Renal cortex interstitium (tissue), 11 donors: ENCODE data around the gene CPXM2. TPM values are rescaled to one million over a fixed set of nuclear protein-coding genes. Genes with fewer than 3 reads are reported as not detected.

Experiments used
- DNase-seq, 11 donors: peaks; one replicate each; pipeline ENCODE4 v3.0.0-alpha.2; 2013; ENCODE audit warnings: low read depth in 9 of 11, low spot score in 4 of 11; ENCODE audit errors: extremely low read depth in 1 of 11
- polyA plus RNA-seq, 3 donors: library from polyadenylated mRNA; unstranded; fragments of 120-200 nt; gene quantifications; one replicate each; pipeline ENCODE4 v1.2.1, GENCODE V29; 2013; ENCODE audit not compliant: insufficient read length in 3 of 3

CPXM2 gene
- polyA plus RNA-seq, 3 donors, result 3.7 to 7.4 (median 5.6) TPM

DNA sequence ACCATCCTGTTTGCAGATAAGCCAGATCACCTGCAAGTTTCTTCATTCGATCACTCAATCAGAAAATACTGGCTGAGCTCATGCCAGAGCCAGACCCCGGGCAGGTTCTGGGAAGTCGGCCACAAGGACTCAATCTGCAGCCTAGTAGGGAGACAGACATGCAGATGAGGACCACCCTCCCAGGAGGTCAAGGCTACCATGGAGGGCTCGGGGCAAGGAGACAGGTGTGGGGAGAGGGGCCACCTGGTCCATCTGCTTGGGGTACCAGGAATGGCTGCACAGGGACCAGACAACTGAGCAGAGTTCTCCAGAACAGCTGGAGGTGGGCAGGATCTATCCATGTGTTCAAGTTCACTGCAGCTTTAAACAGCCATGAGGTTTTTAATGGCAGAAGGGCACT is 16.8 kb upstream of the CPXM2 start:
- DNase-seq, result no peak

DNA sequence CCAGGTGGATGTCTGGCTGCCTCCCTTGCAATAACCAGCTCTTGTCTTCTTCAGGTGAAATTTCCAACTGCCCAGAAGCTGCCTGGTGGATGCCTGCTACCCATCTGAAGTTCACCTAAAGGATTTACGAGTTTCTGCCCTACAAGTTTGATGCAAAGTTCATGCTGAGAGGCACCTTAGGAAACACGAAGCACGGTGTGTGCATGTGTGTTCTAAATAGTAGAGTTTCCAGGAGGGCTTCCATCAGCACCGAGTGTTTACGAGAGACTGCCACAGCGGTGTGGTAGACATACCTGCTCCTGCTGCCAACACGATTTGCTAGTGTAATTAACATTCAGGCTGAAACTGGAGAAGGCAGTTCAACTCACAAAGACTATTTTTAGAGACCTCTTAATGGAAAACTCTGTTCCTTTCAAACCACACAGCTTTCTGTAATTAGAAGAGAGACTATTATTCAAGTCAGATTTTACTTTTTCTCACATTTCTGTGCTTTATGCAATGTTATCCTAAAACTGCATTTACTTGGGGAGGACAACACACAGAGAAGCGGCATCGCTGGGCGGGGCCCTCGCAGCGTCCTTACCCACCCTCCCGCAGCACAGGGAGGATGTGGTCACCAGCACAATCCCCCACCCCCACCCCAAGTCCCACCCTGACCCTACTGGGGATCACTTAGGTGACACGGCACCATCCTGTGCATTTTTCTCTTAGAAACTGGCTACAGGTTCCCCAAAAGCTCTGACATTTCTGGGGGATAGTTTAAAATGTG is 15.5 kb upstream of the CPXM2 start:
- peak in 2 of 11 donors; percentile 33 to 56 for DNase-seq

DNA sequence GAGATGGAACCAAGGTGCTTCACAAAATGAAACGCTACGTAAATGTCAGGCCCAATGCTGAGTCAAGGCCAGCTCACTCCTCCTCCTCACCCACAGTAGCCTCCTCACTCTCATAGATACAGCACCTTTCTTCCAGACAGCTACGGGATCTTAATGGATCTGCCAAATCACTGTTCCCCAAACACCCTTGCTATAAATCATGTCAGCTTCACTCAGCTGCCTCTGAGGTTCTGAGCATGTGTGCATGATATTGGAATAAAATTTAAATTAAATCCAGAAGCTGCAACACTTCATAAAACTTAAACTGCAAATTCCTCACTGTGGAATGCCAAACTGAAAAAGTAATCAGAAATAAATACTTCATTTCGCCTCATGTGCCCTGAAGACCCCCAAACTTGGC is 14.7 kb upstream of the CPXM2 start:
- DNase-seq, result no peak

DNA sequence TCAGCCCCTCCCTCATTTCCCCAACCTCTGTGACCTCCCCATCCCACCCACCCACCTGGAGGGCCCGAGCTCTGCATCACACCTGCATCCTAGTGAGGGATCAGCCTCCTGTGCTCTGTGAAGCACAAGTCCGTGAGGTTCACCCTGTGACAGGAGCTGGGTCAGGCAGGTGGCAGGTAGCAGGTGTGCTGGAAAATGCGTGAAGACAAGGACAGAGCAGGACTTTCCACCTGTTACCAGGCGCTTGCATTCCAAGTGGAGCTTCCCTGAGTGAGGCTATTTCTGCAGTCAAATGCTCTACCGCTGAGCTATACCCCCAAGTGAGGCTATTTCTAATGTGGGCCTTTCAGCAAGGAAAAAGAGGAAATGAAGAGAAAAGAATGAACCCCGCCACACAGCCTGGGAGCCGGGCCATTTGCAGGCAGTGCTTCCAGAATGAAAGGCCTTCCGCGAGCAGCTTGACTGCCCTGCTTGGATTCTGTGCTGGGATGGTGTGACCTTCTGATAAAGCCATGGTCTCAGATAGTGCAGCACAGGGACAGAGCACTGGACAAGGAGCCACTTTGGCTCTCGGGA is 13.3 kb upstream of the CPXM2 start:
- no peak for DNase-seq

DNA sequence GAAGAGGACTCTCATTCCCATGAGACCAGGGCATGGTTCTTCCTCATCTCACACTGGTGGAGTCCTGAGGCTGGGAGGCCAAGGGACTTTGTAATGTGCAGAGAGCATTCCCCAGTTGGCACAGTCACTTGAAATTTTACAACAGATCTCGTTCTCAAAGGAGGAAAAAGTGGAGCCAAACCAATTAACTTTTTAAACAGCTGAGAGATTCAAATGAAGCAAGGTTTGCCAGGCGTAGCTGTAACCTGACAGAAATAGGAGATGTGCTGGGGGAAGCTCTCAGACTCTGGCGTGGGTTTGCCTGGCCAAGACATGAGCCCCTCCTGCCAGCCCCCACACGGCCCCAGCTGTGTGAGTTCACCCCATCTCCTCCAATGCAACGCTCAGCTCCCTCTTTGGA is 12.0 kb upstream of the CPXM2 start:
- no peak for DNase-seq

DNA sequence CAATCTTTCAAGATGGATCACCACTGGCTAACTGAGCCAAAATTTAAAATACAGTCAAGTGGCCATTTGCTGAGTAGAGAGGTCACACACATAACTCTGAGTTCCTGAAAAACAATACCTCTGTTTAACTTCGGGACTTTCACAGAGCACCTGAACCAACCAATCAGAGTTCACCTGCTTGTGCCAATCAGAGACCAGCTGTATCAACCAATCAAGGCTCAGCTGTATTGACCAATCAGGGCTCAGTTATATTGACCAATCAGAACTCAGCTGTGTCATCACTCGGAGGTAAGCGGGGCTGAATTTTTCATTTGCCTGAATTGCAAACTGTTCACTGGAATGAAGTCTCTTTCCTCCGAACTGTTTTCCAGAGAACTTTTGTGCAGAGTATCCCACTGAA is 10.0 kb upstream of the CPXM2 start:
- DNase-seq, result no peak

DNA sequence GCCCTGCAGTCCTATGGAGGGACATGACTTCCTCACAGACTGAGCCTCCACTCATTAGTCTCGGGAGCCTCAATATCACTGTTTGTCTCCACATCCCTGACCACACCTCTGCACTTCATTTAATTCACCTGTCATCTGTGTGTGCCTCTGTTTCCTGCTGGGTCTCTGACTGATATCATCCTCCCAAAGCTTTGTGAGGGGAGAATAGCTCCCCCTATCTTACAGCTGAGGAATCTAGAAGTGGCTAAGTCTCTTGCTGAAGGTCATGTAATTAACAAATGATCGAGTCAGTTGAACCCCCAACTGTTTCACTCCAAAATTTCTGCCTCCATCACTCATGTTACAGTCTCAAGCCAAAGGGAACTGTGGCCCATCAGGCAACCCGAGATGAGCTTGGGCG is 5.5 kb upstream of the CPXM2 start:
- no peak for DNase-seq

DNA sequence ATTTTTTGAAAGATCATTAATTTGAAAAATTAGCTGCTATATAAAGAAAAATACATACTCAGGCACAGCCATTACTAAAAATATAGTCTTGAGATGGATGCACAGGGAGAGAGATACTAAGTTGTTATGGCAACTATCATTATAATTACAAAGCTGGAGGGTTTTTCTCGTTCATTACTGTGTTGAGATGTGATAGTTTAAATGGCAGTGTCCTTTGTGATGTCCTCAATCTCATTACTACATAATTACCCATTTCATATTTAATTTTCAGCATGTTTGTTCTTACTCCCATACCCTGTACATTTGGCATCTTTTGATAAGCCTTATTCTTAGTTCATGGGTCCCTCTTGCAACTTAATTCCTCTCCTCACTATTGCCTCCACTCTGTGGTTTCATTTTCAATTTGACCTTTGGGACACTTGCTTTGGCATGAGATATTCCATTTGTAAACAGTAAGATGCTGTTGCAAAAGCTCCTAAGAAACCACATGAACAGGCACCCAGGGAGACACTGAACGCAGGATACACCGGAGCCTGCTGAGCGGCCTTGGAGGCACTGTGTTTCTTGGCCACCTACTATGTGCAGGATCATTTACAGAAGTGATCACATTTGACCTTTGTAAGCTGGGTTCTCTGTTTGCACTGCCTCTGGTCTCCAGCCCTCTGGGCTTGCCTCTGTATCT is 4.8 kb upstream of the CPXM2 start:
- no peak for DNase-seq

DNA sequence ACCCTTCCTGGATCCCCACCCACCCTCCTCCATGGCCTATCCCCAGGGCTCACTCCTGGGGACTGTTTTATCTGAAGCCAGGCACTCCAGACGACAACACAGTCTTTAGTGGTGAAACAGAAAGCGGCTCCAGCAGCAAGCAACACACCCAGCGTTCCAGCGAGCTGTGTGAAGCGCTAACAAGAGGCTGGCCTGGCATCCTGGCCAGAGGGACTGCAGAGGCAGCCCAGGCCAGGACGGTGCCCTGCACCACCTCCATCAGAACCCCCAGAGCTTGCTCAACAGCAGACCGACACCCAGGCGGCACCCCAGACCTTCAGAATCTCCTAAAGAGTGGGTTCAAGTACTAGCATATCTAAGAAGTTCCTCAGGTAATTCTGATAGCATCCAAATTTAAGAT is 2.0 kb upstream of the CPXM2 start:
- DNase-seq, result no peak

DNA sequence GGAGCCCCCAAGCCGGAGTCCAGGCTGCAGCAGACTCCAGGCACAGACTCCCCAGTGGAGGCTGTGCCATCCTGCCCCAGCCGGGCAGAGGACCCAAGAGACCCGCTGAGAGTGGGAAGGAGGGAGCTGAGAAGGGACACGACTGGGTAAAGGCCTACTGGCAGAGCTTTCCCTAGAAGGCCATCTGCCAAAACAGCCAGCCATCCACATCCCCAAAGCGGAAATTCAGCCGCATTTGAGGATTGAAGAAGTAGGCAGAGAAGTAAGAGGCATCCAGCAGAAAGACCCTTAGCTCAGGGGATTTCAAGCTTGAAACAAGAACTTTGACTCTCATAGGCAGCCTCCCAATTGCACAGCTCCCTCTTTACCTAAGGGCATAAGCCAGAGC is 857 bp downstream of the CPXM2 start:
- no peak for DNase-seq

DNA sequence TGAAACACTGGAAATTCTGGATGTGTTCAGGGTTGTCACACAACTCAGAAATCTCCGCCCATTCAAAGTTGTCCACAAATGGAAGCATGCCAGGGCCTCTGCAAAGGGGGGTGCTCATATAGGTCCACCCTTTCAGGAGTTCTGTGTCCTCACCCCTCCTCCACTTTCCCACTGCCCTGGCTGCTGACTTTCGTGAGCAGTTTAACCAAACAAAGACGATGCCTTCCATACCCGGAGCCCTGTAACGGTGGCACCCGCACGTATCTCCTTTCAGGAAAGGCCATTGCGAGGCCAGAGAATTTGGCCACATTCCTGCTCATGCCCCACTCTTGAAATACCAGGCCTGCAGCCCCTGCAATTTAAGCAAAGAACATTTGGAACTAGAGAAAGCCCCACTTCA is 1.4 kb downstream of the CPXM2 start:
- DNase-seq, result no peak

DNA sequence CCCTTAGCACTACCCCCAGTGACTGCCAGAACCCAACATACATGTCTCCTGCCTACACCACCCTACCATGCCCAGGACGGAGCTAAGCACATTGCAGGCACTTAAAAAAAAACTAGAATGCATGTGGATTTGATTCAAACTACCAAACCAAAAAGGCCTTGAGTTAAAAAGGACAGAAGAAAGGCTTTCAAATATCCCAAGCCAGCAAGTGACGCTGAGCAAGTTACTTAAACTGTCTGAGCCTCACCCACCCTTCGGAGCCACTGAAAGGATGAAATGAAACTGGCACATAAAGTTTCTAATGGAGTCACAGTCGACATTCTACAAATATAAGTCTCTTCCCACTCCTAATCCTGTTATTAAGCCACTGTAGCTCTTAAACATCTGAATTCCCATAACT is 1.8 kb downstream of the CPXM2 start:
- no peak for DNase-seq

DNA sequence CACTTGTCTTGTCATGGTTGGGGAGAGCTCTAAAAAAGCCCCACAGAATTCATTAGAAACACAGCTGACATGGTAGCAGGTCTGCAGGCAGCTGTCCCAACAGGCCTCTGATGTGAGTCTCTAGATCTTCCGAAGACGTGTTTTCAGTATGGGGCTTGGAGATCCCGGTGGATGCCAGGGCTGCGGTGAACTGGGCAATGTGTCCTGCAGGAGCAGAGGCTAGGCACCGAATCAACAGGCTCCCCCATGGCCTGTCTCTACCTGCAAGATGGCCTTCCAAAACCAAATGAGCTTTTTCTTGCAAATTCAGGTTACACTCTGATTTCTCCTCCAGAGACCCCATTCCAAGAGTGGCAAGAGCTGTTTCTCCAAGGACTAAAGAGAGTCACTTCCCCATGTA is 2.9 kb downstream of the CPXM2 start:
- no peak for DNase-seq

DNA sequence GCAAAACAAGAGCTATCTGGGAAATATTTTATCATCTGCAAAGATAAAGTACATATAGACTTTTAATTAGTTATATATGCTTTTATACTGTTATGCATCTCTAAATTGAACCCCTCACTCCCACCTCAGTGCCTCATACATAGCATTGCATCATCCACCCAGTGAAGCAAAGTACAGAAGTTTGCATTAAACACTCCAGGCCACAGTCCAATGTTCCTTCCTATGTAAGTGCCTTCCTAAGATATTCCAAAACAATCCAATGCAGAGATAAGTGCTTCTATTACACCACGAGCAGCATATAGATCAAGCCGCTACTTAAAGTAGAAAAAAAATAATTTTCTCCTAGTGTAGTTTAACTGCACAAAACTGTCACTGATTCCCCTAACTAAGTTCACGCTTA is 3.4 kb downstream of the CPXM2 start:
- no peak for DNase-seq

DNA sequence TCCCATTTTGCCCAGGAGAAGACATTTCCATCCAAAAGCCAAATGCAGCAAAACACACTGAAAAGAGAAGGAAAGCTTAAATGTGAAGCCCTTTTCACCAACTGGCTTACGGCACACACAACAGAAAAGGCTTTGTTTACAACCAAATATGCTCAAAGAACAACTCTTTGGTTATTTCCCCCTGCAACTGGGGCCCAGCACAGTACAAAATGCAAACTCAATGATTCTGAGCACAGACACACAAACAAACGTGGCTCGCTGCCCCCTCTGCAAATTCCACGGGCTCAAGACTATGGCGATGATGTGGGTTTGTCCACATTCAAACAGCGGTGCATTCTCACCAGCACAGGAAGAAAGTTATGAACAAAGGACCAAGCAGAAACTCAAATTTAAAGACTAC is 5.3 kb downstream of the CPXM2 start:
- no peak for DNase-seq

DNA sequence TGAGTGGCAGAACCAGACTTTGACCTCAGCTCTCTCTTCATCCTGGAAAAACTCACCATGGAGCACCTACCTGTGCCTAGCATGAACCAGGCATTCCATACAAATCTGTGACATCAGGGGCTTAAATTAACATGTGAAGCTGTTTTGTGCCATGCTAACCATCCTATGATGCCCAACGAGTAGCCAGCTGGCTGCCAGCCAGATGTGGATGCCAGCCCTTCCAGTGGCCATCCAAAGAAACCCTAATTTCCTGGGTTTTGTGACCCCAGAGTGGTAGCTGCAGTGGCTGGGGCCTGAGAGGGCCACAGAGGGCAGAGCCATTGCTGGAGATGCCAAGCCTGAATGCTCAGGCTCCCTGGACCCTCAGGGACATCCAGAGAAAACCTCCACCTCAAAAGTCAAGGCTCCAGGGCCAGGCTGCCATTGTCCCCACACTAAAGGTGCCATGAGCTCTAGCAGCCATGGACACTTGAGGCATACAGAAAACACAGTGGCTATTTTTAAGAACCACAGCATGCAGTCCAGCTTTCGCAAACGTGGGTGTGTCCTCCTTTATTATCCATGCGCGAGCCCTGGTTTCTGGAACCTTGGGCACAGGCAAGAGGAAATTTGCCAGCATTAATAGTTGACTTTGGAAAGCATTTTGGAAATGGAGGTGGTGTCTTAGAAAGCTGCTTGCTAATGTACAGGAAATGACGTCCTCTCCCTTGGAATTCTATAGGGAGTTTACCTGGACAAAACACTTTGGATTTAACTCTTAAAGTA is 6.0 kb downstream of the CPXM2 start:
- no peak for DNase-seq

DNA sequence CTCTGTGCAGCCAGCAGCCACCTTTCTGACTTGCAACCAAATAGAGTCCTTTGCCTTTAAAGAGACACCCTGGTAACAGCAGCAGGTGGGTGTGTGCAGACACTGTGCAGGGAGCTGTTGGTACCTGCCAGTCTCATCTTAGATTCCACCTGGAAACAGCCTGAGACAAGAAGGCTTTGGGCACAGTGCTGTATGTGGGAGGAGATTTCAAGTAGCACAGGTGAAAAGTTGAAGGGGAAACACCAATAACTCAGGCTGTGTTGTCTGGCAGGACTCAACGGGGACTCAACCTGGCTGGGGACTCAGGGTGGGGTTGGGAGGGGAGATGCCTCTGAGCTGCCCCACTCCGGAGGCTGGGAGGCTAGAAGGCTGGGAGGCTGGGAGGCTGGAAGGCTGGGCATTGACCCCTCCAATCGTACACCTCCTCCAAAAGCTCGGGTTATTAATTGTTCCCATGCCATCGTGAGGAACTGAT is 6.7 kb downstream of the CPXM2 start:
- no peak for DNase-seq

DNA sequence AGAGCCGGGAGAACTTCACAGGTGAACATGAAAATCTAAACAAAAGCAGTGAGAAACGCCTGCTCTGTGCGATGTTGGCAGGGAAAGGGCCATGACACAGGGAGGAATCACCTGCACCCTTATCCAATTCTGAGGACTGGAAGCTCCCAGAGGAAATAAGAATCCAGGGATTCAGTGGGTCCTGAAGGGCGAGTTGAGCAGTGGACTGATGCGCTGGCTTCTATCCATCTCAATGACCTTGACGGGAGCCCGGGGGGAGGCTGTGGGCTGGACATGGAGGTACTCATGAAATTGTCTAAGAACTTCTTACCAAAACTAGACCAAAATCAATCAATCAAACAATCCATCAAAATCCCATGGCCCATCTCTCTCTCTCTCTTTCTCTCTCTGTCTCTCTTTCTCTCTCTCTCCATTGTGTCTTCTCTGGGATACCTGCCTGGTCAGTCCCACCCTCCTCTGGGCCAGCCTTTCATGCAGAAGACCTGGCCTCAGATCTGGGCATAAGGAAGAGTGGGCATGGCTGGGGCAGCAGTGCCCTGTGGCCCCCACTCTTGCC is 7.2 kb downstream of the CPXM2 start:
- no peak for DNase-seq

DNA sequence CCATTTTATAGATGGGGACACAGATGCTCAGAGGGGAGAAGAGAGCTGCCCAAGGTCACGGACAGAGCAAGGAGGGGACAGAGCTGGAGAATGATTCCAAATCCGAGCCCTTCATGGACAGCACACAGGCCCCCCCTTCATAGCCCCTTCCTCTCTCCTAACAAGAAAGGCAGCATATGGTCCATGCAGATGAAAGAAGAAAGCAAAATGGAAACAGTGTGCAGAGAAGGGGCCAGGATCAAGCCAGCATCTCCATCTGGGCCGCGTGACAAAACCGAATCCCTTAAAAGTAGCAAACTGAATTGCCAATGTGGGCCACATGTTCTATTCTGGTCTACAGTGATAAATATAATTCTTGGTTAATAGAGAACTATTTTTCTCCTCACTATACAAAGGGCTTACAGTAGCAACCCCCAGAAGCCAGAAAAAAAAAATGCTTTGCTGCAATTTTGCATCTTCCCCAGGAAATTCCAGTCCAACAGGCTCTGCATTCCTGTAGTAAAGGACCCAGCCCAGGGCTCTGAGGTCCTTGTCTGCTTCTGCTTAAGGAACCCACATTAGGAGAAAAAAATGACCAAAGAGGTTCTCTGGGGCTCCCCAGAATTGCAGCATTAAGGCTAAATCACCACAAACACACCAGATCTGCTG is 7.8 kb downstream of the CPXM2 start:
- DNase-seq, result no peak
